ENCODE measurements around the gene BICD1.
A peak's percentile ranks its signal among the peaks of the same experiment; 100 is the strongest.
"Not testable (repeated sequence)": the region's sequence is repeated elsewhere in the genome, so short reads cannot be mapped to it uniquely, and the experiment has no call there.

Gene BICD1

DNA sequence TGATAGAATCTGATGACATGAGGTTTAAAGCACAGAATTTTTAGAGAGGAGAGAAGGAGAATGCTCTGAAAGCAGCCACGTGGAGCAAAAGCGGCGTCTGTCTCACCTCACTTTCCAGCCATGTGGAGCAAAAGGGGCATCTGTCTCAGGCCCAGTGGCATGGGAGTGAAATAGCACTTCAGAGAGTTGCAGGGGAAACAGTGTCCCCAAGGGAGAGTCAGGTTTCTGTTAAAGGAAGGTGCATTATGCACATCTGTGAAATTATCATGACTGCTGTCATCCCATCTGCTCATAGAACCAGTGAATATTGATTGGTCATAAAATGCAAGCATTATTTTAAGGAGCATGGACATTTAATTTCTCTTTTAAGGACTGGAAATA lies 124.0 kb downstream of the BICD1 start:
- H3K27me3 ChIP-seq (ENCODE audit: control insufficient read depth, insufficient read depth, low read length, poor library complexity, severe bottlenecking) = no peaks in the 10 kb centered on the region
- no peaks in the 10 kb centered on the region for H3K4me1 ChIP-seq (ENCODE audit: control insufficient read depth, insufficient read depth, low read length)
- H3K27ac ChIP-seq (ENCODE audit: insufficient read depth, low read depth, low read length, poor library complexity, severe bottlenecking) = no peak overlapping the region
- no peaks in the 10 kb centered on the region for H3K36me3 ChIP-seq (ENCODE audit: control insufficient read depth, insufficient read depth, low read length)
- no peak overlapping the region for H3K4me3 ChIP-seq (ENCODE audit: insufficient read depth, low read depth, low read length)
- no peaks in the 10 kb centered on the region for H3K9me3 ChIP-seq (ENCODE audit: control insufficient read depth, low read length)
- WGBS, 2 experiments = 86 to 89% methylated on average over 3 of the region's 3 CpGs

- not testable (repeated sequence) for H3K9me3 ChIP-seq (ENCODE audit: control insufficient read depth, low read length); H3K27me3 ChIP-seq (ENCODE audit: control insufficient read depth, insufficient read depth, low read length, poor library complexity, severe bottlenecking); H3K4me3 ChIP-seq (ENCODE audit: insufficient read depth, low read depth, low read length); H3K36me3 ChIP-seq (ENCODE audit: control insufficient read depth, insufficient read depth, low read length); H3K4me1 ChIP-seq (ENCODE audit: control insufficient read depth, insufficient read depth, low read length); H3K27ac ChIP-seq (ENCODE audit: insufficient read depth, low read depth, low read length, poor library complexity, severe bottlenecking)
- 98 to 100% methylated on average over 2 of the region's 2 CpGs for WGBS, 2 experiments
Observed at GRCh38 chr12:32231361-32231760, 124.7 kb downstream of the BICD1 start.

- 62 to 64% methylated on average over 3 of the region's 3 CpGs for WGBS, 2 experiments
- Histone ChIP-seq H3K4me1 (ENCODE audit: control insufficient read depth, insufficient read depth, low read length) (no peaks in the 10 kb centered on the region), H3K27ac (ENCODE audit: insufficient read depth, low read depth, low read length, poor library complexity, severe bottlenecking) (no peak overlapping the region), H3K4me3 (ENCODE audit: insufficient read depth, low read depth, low read length) (no peak overlapping the region), H3K9me3 (ENCODE audit: control insufficient read depth, low read length) (no peaks in the 10 kb centered on the region), H3K27me3 (ENCODE audit: control insufficient read depth, insufficient read depth, low read length, poor library complexity, severe bottlenecking) (no peaks in the 10 kb centered on the region), H3K36me3 (ENCODE audit: control insufficient read depth, insufficient read depth, low read length) (no peaks in the 10 kb centered on the region)
Observed at GRCh38 chr12:32233568-32233967, 126.9 kb downstream of the BICD1 start.

DNA sequence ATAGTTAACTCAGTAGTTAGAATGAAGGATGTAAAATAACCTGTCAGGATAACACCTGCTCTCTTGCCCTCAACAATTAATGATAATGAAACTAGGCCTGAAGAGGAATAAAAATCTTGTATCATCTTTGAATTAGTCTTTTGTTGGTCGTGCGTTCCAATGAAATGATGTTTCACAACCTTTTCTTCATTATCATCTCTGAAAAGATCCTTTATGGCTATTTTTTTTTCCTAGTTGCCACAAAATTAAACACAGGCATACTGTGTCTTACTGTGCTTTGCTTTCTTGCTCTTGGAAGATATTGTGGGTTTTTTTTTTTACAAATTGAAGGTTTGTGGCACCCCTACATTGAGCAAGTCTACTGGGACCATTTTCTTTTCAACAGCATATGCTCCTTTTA lies 128.6 kb downstream of the BICD1 start:
- H3K4me3 ChIP-seq (ENCODE audit: insufficient read depth, low read depth, low read length) = no peak overlapping the region
- H3K9me3 ChIP-seq (ENCODE audit: control insufficient read depth, low read length) = no peaks in the 10 kb centered on the region
- H3K27me3 ChIP-seq (ENCODE audit: control insufficient read depth, insufficient read depth, low read length, poor library complexity, severe bottlenecking) = no peaks in the 10 kb centered on the region
- no peaks in the 10 kb centered on the region for H3K36me3 ChIP-seq (ENCODE audit: control insufficient read depth, insufficient read depth, low read length)
- 83 to 85% methylated on average over 2 of the region's 2 CpGs for WGBS, 2 experiments
- H3K27ac ChIP-seq (ENCODE audit: insufficient read depth, low read depth, low read length, poor library complexity, severe bottlenecking) = no peak overlapping the region
- H3K4me1 ChIP-seq (ENCODE audit: control insufficient read depth, insufficient read depth, low read length) = no peaks in the 10 kb centered on the region

DNA sequence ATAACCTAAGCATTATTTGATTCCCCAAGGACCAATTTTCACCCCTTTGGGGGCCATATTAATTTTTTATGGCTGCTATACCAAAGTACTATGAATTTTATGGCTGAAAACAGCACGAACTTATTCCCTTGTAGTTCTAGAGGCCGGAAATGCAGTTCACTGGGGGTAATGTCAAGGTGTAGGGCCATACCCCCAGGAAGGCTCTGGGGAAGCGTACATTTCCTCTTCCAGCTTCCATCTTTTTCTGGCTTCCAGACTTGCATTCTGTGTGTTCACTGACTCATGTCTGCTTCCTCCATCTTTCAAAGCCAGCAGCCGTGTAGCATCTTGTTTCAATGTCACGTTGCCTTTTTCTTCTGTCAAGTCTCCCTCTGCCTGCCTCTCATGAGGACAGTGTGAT lies 133.5 kb downstream of the BICD1 start:
- 89 to 92% methylated on average over 5 of the region's 5 CpGs for WGBS, 2 experiments
- Histone ChIP-seq H3K27ac (ENCODE audit: insufficient read depth, low read depth, low read length, poor library complexity, severe bottlenecking) (no peak overlapping the region), H3K36me3 (ENCODE audit: control insufficient read depth, insufficient read depth, low read length) (no peaks in the 10 kb centered on the region)

DNA sequence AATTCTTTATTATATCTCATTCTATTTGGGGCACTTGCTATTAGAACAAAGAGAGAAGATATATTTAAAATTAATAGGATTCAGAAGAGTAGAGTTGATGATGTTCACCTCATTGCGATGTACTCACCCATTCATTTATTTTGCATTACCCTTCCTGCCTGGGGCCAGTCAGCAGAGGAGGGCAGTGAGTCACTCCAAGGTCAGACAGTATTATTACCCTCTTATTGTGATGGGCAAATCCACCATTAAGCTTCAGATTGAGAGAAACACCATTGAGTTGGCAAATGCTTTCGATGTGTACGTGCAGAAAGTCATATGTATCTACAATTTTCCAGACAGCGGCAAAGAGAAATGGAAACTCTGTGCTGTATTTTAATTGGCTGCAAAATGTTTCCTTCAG lies 134.2 kb downstream of the BICD1 start:
- Histone ChIP-seq H3K27me3 (ENCODE audit: control insufficient read depth, insufficient read depth, low read length, poor library complexity, severe bottlenecking) (no peaks in the 10 kb centered on the region), H3K9me3 (ENCODE audit: control insufficient read depth, low read length) (no peaks in the 10 kb centered on the region), H3K4me1 (ENCODE audit: control insufficient read depth, insufficient read depth, low read length) (no peaks in the 10 kb centered on the region), H3K27ac (ENCODE audit: insufficient read depth, low read depth, low read length, poor library complexity, severe bottlenecking) (no peak overlapping the region), H3K36me3 (ENCODE audit: control insufficient read depth, insufficient read depth, low read length) (no peaks in the 10 kb centered on the region), H3K4me3 (ENCODE audit: insufficient read depth, low read depth, low read length) (no peak overlapping the region)
- 69 to 70% methylated on average over 4 of the region's 4 CpGs for WGBS, 2 experiments

More for the DNA sequence above, 133.5 kb downstream of the BICD1 start:
- no peaks in the 10 kb centered on the region for H3K4me1 ChIP-seq (ENCODE audit: control insufficient read depth, insufficient read depth, low read length)
- H3K9me3 ChIP-seq (ENCODE audit: control insufficient read depth, low read length) = no peaks in the 10 kb centered on the region
- H3K27me3 ChIP-seq (ENCODE audit: control insufficient read depth, insufficient read depth, low read length, poor library complexity, severe bottlenecking) = no peaks in the 10 kb centered on the region
- no peak overlapping the region for H3K4me3 ChIP-seq (ENCODE audit: insufficient read depth, low read depth, low read length)

GRCh38 chr12:32242641-32243040 lies 136.0 kb downstream of the BICD1 start:
- Histone ChIP-seq H3K27me3 (ENCODE audit: control insufficient read depth, insufficient read depth, low read length, poor library complexity, severe bottlenecking) (no peaks in the 10 kb centered on the region), H3K9me3 (ENCODE audit: control insufficient read depth, low read length) (no peaks in the 10 kb centered on the region), H3K4me3 (ENCODE audit: insufficient read depth, low read depth, low read length) (no peak overlapping the region), H3K36me3 (ENCODE audit: control insufficient read depth, insufficient read depth, low read length) (no peaks in the 10 kb centered on the region), H3K27ac (ENCODE audit: insufficient read depth, low read depth, low read length, poor library complexity, severe bottlenecking) (no peak overlapping the region), H3K4me1 (ENCODE audit: control insufficient read depth, insufficient read depth, low read length) (no peaks in the 10 kb centered on the region)
- 96 to 100% methylated on average over 2 of the region's 2 CpGs for WGBS, 2 experiments

- Histone ChIP-seq H3K4me1 (ENCODE audit: control insufficient read depth, insufficient read depth, low read length) (no peaks in the 10 kb centered on the region), H3K27me3 (ENCODE audit: control insufficient read depth, insufficient read depth, low read length, poor library complexity, severe bottlenecking) (no peaks in the 10 kb centered on the region), H3K4me3 (ENCODE audit: insufficient read depth, low read depth, low read length) (no peak overlapping the region), H3K9me3 (ENCODE audit: control insufficient read depth, low read length) (no peaks in the 10 kb centered on the region), H3K36me3 (ENCODE audit: control insufficient read depth, insufficient read depth, low read length) (no peaks in the 10 kb centered on the region), H3K27ac (ENCODE audit: insufficient read depth, low read depth, low read length, poor library complexity, severe bottlenecking) (no peak overlapping the region)
- 97 to 99% methylated on average over 5 of the region's 5 CpGs for whole genome bisulfite sequencing, 2 experiments
Observed at GRCh38 chr12:32248441-32249140, 141.9 kb downstream of the BICD1 start.

DNA sequence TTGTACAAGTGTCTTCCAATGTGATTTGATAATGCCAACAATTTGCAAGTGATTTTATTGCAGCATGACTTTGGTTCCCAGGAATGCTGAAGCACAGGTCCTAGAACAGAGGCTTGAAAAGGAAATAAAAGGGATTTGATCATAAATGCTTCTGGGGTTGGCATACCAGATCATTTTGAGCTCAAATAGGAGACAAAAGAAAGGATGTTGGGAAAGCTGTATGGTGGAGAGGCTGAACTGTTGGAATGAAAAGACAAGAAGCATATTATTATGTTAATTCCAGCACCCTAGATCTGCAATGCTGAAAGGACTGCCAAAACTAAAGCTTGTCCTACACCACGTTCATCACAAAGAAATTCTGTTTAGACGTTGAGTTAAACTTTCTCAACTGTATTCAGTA lies 143.1 kb downstream of the BICD1 start:
- no peak overlapping the region for H3K4me3 ChIP-seq (ENCODE audit: insufficient read depth, low read depth, low read length)
- no peaks in the 10 kb centered on the region for H3K27me3 ChIP-seq (ENCODE audit: control insufficient read depth, insufficient read depth, low read length, poor library complexity, severe bottlenecking)
- H3K9me3 ChIP-seq (ENCODE audit: control insufficient read depth, low read length) = no peaks in the 10 kb centered on the region
- H3K4me1 ChIP-seq (ENCODE audit: control insufficient read depth, insufficient read depth, low read length) = no peaks in the 10 kb centered on the region
- 8 to 23% methylated on average over 2 of the region's 2 CpGs for WGBS, 2 experiments
- H3K27ac ChIP-seq (ENCODE audit: insufficient read depth, low read depth, low read length, poor library complexity, severe bottlenecking) = no peak overlapping the region
- H3K36me3 ChIP-seq (ENCODE audit: control insufficient read depth, insufficient read depth, low read length) = no peaks in the 10 kb centered on the region

- Histone ChIP-seq H3K27ac (ENCODE audit: insufficient read depth, low read depth, low read length, poor library complexity, severe bottlenecking) (peak overlapping the region; percentile 42), H3K27me3 (ENCODE audit: control insufficient read depth, insufficient read depth, low read length, poor library complexity, severe bottlenecking) (no peaks in the 10 kb centered on the region), H3K9me3 (ENCODE audit: control insufficient read depth, low read length) (no peaks in the 10 kb centered on the region), H3K4me3 (ENCODE audit: insufficient read depth, low read depth, low read length) (no peak overlapping the region), H3K4me1 (ENCODE audit: control insufficient read depth, insufficient read depth, low read length) (no peaks in the 10 kb centered on the region), H3K36me3 (ENCODE audit: control insufficient read depth, insufficient read depth, low read length) (no peaks in the 10 kb centered on the region)
- WGBS, 2 experiments = 93% methylated on average over 13 of the region's 13 CpGs
Observed at GRCh38 chr12:32252199-32253073, 145.8 kb downstream of the BICD1 start.

Measured in ectodermal cell (in vitro differentiated cells).